C4-2B (cell line): ENCODE measurements around the gene NPIPA8.
"Not testable (repeated sequence)": the region's sequence is repeated elsewhere in the genome, so short reads cannot be mapped to it uniquely, and the experiment has no call there.

Experiments
- CTCF ChIP-seq: fragments of 450-650 bp; conservative IDR thresholded peaks from 2 replicates; pipeline ENCODE4 v1.5.1; 2017; ENCODE audit warnings: mild to moderate bottlenecking
- ZFX ChIP-seq: fragments of 450-650 bp; IDR thresholded peaks from 2 replicates; pipeline ENCODE4 v1.6.1; 2017

- TF ChIP-seq CTCF, ZFX: not testable (repeated sequence)
Observed at GRCh38 chr16:18290959-18291358, 45.6 kb downstream of the NPIPA8 start.
